HG03159 (cell line): ENCODE results near the gene KRTAP20-1.

ENCODE experiments used
- ATAC-seq: cut with Tn5 transposase; IDR thresholded peaks from one replicate; pipeline ENCODE4 v1.9.1; 2021; ENCODE audit warnings: mild to moderate bottlenecking, moderate library complexity; ENCODE audit not compliant: unreplicated experiment

Gene KRTAP20-1, protein sequence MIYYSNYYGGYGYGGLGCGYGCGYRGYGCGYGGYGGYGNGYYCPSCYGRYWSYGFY

DNA sequence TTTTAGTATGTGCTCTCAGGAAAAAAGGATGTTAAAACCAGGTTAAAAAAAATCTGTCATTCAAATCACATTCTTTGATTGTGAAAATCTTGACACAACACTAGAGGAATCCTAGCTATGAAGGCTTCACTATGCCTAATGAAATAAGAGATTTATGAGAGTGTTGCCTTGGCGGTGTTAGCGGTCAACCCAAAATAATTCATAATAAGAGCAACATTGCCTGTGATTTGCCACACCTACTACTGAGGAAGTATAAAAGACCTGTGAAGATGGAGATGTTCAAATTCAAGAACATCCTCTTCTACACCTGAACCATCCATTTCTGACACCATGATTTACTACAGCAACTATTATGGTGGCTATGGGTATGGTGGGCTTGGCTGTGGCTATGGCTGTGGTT is at the start of gene KRTAP20-1:
KRTAP20-1 (plus strand) TSS at position 301 of the 400 bp plus-strand sequence; CDS start at position 331, 30 bp downstream.
- no peak for ATAC-seq

DNA sequence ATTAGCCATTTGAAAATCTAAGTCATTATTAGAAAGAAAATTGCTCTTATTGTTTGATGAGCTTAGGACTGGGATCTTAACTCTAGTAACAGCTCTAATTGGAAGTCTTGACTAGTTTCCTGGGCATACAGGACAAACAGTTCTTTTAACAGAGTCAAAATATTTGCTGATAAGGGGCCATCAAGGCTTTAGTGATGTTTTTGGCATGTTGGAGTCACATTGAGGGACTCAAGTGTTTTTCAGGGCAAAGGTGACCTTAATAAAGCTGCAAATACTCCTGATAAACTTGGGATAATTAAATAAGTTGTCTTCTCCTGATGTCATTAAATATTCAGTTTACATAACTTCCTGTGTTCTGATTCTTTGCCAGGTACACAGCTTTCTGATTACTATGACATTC is 48.6 kb upstream of the KRTAP20-1 start:
- ATAC-seq, result no peak

DNA sequence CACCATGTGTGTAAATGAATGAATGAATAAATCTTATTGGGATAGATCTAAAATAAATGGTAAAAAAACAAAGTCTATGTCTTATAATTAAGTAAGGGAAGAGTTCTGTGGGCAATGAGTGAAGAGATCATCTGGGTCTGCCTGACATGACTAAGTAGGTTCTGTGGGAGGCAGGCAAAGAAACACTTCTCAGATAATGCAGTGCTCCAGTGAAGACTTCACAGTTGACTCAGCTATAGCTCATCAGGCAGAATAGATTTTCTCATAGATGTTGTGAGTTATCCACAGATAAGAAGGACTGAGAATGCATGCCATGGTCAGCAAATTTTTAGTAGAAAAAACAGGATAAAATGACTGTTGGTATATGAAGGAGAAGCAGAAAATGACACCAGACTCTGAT is 38.5 kb upstream of the KRTAP20-1 start:
- no peak for ATAC-seq

DNA sequence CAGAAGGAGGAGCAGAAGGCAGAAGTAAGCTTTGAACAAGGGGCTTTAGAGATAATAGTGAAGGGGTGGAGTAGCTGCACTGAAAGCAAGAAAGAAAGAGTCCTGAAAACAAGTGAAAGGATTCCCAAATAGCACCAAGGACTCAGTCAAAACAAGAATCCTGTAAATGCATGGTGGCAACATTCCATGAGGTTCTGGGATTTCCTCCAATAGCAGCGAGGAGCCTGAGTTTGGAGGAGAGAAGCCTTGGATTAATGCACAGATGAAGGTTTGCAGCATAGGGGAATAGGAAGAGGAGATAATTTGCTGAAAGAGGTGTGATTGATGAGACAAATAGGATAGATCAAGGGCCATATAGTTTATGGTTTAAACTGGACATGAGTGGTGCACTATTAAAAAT is 36.9 kb upstream of the KRTAP20-1 start:
- no peak for ATAC-seq

DNA sequence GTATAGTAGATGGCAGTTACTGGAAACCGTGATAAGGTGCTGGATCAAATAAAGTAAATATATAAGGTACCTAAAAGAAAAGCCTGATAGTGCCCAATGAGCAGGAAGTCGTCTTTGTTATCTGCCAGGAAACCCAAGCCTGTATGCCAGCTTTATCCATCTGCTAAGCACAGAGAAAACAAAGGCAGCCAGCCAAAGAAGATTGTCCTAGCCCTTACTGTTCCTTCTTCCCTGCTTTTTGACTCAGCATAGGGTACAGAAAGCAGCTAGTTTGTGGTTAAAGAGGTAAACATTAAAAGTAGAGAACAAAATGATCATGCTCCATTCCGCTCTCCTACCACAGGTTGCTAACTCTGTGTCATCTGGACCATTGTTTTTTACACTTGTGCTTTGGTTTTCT is 36.1 kb upstream of the KRTAP20-1 start:
- no peak for ATAC-seq

DNA sequence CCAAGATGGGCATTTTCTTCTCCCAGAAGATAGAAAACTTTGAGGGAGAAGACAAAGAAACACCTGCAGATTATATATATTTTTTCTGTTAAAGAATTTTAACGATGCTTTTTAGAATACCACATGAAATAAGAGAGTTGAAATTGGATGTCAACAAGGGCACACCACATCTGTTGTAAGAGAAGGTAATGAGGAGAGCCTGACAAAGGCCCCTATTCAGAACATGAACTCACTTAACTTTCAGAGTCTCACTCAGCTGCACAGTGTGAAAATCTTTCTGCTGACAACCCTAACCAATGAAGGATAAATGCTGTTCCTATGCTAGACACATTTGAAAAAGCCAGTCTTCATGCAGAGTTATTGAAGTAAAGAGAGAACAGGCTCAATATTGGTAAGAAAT is 33.4 kb upstream of the KRTAP20-1 start:
- no peak for ATAC-seq

DNA sequence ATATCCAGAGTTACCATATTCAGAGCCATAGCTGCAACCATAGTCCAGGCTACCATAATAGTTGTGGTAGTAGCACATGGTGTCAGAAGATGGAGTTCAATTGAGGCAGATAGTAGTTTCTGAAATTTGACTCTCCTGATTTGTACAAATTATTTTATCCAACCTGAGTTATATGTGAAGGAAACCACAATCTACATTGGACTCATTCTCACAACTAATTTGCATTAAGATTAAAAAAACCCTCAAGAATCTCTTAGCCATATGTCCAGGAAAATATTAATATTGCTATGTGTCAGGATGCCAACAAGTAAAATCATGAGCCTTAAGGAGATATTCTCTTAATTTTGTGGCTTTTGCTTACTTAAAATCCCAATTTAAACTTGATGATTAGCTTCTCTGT is 25.9 kb upstream of the KRTAP20-1 start, which contains the start of gene KRTAP22-2:
KRTAP22-2 (minus strand) TSS at position 101 of the 400 bp plus-strand sequence.
- no peak for ATAC-seq

DNA sequence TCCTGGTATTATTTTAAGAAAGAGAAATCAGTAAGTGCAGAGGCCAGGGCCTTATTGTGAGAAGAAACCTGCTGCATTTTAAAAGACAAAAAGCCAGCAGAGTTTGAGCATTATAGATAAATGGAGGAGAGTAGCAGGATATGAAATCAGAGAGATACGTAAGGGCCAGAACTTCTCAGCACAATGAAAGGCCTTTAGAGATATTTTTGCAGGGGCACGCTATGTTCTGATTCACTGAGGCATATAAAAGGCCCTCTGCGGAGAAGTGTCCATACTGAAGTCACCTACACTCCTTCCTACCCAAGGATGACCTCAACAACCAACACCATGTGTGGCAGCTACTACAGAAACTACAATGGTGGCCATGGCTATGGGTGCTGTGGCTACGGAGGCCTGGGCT is 24.1 kb upstream of the KRTAP20-1 start, which contains the start of gene KRTAP6-3:
KRTAP6-3 (plus strand) TSS at position 301 of the 400 bp plus-strand sequence; CDS start at position 307, 6 bp downstream.
- ATAC-seq, result no peak

DNA sequence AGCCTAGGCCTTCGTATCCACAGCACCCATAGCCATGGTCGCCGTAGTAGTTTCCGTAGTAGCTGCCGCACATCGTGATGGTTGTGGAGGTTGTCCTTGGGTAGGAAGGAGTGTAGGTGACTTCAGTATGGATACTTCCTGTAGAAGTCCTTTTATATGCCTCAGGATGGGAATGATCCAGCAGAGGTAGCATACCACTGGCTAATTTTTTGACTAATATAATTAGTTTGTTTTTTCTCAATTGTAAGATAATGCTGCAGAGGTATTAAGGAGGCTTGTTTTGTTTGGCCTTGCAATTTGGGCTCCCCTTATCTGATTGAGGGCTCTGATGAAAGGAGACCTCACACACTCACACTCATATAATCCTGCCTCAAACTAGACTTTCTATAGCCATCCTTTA is 17.4 kb upstream of the KRTAP20-1 start, which contains the start of gene KRTAP6-2:
KRTAP6-2 (minus strand) TSS at position 101 of the 400 bp plus-strand sequence; CDS start at position 73, 28 bp downstream.
- no peak for ATAC-seq

DNA sequence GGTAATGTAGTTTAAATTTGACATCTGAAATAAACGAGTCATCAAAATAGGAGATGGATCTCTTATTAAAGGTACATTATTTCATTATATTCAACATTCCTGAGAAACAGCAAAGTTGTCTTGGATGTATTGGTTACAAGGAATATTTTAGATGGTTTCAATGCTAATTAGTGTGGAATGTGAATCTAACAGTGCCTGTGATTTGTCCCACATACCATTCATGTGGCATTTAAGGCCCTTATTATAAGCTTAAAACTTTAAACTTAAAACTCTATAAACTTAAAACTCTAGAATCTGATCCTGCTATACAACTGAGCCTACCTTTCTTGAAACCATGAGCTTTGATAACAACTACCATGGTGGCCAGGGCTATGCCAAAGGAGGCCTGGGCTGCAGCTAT is 15.4 kb upstream of the KRTAP20-1 start, which contains the start of gene KRTAP22-1:
KRTAP22-1 (plus strand) TSS at position 301 of the 400 bp plus-strand sequence.
- ATAC-seq, result no peak

DNA sequence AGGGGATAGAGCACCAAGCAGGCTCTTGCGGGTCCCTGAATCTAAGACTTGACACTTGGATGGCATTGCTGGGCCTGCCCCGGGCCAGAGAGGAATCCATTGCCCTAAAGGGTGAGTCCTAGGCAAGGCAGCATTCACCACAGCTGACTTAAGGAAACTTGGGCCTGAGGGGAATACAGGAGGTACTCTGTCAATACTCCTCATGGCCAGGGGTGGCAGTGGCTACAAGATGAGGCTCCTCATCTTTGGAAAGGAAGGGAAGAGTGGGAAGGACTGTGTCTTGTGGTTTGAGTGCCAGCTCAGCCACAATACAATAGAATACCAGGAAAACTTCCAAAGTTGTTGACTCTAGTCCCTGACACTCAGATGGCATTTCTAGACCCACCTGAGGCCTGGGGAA is 10.3 kb upstream of the KRTAP20-1 start:
- no peak for ATAC-seq

DNA sequence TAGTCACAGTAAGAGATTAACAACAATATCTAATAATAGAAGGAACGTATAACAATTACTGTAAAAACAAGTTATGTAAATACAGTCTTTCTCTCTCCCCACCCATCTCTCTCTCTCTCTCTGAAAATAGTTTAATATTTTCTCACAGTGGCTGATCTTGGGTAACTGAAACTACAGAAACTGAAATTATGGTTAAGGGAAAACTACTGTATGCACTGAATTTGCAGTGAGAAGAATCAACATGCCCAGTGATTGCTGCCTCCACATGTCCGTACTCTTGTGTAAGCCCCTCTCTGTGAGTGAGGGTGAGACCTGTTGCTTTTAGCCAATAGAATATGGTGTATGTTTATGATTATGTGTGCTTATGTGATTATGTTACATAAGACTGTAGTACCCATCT is 4.1 kb upstream of the KRTAP20-1 start:
- ATAC-seq, result no peak

DNA sequence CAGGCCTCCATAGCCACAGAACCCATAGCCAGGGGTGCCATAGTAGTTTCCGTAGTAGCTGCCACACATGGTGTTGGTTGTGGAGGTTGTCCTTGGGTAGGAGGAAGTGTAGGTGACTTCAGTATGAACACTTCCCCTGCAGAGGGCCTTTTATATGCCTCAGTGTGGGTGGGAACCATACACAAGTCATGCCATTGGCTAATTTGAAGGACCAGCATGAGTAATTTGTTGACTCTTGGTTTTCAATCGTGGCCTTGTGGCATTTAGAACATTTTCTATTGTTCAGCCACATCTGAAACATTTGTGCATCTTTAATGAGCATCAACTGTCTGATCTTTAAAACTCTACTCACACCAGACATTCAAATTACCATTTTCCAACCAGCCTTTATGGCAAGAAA is 2.4 kb upstream of the KRTAP20-1 start, which contains the start of gene KRTAP6-1:
KRTAP6-1 (minus strand) TSS at position 95 of the 400 bp plus-strand sequence; CDS start at position 69, 26 bp downstream.
- ATAC-seq, result no peak

DNA sequence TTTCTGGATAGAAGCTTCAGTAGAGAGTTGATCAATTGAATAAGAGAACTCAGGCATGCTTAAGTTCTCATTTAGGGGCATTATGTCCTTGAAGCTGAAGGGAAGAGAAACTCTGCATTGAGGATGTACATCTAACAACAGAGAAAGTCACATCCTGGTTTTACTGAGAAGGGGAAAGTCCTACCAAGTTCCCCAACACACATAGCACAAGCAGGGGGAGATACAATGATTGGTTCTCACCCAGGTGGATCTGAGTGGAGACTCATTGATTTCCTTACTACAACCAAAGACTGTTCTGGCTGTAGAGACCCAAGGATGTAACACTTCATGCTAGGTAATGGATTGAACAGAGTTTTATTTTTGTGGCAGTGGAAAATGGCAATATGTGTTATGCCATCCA is 1.0 kb upstream of the KRTAP20-1 start:
- no peak for ATAC-seq

DNA sequence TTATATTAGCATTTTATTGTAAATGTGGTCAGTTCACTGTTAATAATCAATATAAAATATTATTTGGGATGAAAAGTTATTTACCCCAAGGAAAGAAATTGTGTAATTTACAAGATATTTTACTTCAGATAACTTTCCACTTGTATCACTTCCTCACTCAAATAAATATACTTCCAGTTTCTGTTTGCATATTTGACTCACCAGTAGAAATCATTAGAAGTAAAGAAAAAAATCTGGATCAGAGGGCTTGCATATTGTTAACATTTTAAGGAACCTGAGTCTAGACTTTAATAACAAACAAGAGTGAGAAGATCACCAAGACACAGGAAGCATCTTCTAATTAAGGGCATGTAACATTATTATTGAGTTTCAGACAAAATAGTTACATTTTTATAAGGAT is 3.9 kb downstream of the KRTAP20-1 start:
- no peak for ATAC-seq

DNA sequence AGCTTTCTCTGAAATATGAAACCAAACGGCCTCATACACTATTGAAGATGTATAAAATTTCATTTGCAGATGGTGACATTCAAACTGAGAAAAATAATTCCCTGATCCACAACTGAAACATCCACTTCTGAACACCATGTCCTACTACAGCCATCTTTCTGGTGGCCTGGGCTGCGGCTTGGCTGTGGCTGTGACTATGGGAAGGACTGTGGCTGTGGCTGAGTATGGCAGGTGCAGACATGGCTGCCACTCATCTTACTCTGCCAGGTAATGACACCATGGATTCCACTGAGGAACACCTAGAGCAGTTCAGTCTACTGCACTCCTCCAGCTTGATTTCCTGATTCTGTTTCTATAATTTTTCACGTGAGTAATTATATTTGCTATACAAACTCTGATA is 4.3 kb downstream of the KRTAP20-1 start, which contains the start of gene KRTAP20-4:
KRTAP20-4 (plus strand) TSS at position 106 of the 400 bp plus-strand sequence.
- no peak for ATAC-seq

DNA sequence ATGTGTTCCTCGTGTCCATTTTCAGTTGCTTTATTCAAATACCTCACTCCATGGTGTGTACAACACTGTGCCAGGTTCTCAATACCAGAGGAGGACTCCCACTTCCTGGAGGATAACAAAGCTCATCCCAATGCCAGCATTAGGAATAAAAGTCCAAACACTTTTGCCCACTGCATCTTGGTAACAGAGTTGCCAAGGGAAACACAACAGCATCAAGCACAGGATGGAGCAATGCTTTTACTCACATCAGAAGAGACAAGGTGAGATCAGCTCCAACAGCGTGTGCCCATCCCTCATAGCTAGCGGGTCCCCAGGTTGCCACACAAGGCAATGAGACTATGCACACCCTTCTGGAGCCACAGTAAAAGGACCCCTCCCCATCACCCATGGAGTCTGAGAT is 7.1 kb downstream of the KRTAP20-1 start:
- ATAC-seq, result no peak

DNA sequence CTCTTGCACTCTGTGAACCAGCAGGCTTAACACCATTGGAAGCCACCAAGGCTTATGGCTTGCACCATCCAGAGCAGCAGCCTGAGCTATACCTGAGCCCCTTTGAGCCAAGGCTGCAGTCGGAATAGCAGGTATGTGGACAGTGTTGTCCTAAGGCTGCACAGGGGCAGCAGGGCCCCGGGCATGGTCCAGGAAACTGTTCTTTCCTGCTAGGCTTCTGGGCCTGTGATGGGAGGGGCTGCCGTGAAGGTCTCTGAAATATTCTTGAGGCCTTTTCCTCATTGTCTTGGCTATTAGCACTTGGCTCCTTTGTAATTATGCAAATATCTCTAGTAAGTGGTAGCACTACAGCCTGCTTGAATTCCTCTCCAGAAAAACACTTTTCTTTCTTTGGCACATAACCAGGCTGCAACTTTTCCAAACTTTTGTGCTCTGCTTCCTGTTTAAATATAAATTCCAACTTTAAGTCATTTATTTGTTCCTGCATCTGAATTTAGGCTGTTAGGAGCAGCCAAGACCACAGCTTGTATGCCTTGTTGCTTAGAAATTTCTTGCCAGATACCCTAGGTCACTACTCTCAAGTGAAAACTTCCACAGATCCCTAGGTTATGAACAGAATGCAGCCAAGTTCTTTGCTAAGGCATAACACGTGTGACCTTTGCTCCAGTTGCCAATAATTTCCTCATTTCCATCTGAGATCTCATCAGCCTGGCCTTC is 9.4 kb downstream of the KRTAP20-1 start:
- ATAC-seq, result no peak

DNA sequence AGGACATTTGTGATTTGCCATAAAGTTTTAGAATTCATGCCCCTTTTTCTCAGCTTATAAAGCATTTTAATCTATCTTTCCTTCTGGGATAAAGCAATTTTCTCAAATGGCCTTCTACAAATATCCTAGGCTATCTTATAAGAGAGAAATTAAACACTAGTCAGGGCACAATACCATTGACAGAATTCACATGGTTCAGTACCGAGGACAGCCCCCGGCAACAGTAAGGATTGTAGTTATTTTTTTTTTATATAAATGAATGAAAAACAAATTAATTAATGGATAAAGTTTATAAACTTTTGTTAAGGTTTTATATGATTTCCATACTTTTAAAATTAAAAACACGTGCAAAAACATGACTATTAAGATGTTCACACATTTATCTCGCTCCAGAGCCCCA is 11.9 kb downstream of the KRTAP20-1 start:
- no peak for ATAC-seq

DNA sequence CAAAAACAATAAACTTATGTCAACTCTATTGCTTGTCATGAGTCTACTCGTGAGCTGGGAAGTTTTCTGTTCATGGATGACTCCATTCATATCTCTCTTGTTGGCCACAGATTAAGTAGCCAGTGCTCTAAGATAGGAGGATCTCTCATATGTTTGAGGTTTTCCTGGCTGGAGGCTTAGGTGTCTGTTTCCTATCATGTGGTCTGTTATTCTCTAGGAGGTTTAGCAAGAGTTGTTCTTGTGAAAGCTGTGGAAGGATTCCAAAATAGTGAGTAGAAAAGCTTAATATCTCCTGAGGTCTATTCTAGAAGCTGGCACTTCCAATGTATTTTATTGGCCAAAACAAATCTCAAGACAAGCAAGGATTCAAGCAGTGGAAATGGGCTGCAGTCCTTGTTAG is 13.0 kb downstream of the KRTAP20-1 start:
- no peak for ATAC-seq

DNA sequence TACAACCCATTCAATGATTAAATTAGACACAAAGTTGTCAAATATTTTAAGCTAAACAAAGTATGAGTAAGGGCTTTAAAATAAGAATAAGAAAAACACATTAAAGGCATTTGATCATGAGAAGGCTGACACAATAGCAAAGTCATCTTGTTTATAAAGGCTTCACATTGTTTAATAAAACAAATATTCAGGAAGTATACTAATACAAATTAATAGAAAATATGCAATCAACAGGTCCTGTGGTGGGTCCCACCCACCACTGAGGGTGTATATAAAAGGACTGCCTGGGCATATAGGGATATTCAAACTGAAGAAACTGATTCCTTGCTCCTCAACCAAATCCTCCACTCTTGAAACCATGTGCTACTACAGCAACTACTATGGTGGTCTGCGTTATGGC is 18.7 kb downstream of the KRTAP20-1 start, which contains the start of gene KRTAP20-2:
KRTAP20-2 (plus strand) TSS at position 301 of the 400 bp plus-strand sequence; CDS start at position 359, 58 bp downstream.
- ATAC-seq, result no peak

DNA sequence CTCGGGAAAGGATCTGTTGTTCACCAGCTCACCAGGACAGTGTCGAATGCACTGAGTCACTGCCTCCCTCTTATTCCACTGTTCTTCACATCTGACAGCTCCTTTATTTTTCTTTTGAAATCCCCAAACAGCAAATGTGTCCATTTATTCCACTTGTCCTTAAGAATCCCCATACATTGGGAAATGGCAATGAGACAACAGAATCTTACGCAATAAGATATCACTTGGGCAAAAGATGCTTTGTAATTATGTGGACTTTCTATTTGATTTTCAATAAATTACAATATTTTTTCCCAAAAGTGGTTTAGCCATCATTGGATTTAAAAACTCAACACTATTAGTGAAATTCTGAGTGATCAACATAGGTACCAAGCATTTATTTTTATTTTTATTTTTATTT is 22.5 kb downstream of the KRTAP20-1 start:
- no peak for ATAC-seq
